Stimulated activated CD4-positive, alpha-beta T cell treated with anti-CD3 and anti-CD28 coated beads, Interleukin-1b, Interleukin-23, amount 100 ng/mL, for 4 hours (primary cell): ENCODE data around the gene ERCC5.

ENCODE experiments used
- DNase-seq, 2 donors: peaks; one replicate each; pipeline ENCODE4 v3.0.0-alpha.2; 2020; ENCODE audit warnings: low read depth in 2 of 2

ERCC5 gene

GRCh38 chr13:102881819-102882686, 36.2 kb downstream of the ERCC5 start:
- no peak for DNase-seq

- no peak for DNase-seq
Observed at GRCh38 chr13:102892503-102892902, 46.7 kb downstream of the ERCC5 start.

- no peak for DNase-seq
Observed at GRCh38 chr13:102897371-102898138, 51.7 kb downstream of the ERCC5 start.

- DNase-seq = no peak
Observed at GRCh38 chr13:102900193-102900608, 54.4 kb downstream of the ERCC5 start.

- DNase-seq = no peak
Observed at GRCh38 chr13:102901056-102901455, 55.2 kb downstream of the ERCC5 start.

- no peak for DNase-seq
Observed at GRCh38 chr13:102901615-102902305, 55.9 kb downstream of the ERCC5 start.

- DNase-seq = no peak
Observed at GRCh38 chr13:102902789-102903347, 57.0 kb downstream of the ERCC5 start.

GRCh38 chr13:102903659-102904407, 58.0 kb downstream of the ERCC5 start:
- no peak for DNase-seq

GRCh38 chr13:102904408-102904862, 58.6 kb downstream of the ERCC5 start:
- no peak for DNase-seq

- no peak for DNase-seq
Observed at GRCh38 chr13:102905905-102906771, 60.3 kb downstream of the ERCC5 start.

GRCh38 chr13:102907016-102907756, 61.4 kb downstream of the ERCC5 start:
- DNase-seq = no peak

- no peak for DNase-seq
Observed at GRCh38 chr13:102907886-102908515, 62.2 kb downstream of the ERCC5 start.

GRCh38 chr13:102909971-102910370, 64.1 kb downstream of the ERCC5 start:
- no peak for DNase-seq

- DNase-seq = no peak
Observed at GRCh38 chr13:102911336-102911735, 65.5 kb downstream of the ERCC5 start.

GRCh38 chr13:102912599-102912998, 66.8 kb downstream of the ERCC5 start:
- DNase-seq = no peak

GRCh38 chr13:102913914-102914313, 68.1 kb downstream of the ERCC5 start:
- DNase-seq = no peak

GRCh38 chr13:102914339-102914930, 68.6 kb downstream of the ERCC5 start:
- DNase-seq = no peak

- DNase-seq = no peak
Observed at GRCh38 chr13:102915393-102915930, 69.6 kb downstream of the ERCC5 start.
